A549 (cell line): ENCODE results near the gene DNAJC28. TPM values are rescaled to one million over a fixed set of nuclear protein-coding genes. Genes with fewer than 3 reads are reported as not detected.

Experiments
- ATAC-seq, 2 experiments: fragments of 200-7000 bp in 1 of 2; fragments of >200 bp in 1 of 2; cut with Nextera tagmentation in 1 of 2; cut with Tn5 transposase in 1 of 2; 3 replicates each; pipeline versions ENCODE4 v1.8.0 to v1.9.1; 2018 to 2020; ENCODE audit warnings: mild to moderate bottlenecking in 1 of 2, moderate library complexity in 1 of 2
- CTCF ChIA-PET: fragments of 300-600 bp; sonication (Branson Sonifier 250); formaldehyde crosslinking; extraction: SDS; loops from one replicate; lab custom pipeline; 2021; ENCODE audit warnings: antibody characterized with exemption, inconsistent platforms; lab: Yijun Ruan, JAX
- POLR2A ChIA-PET: fragments of 350-600 bp; formaldehyde crosslinking; extraction: SDS; loops from one replicate; lab custom pipeline; 2021; ENCODE audit warnings: antibody characterized with exemption, inconsistent platforms; lab: Yijun Ruan, JAX
- DNase-seq, 2 experiments: peaks; one replicate each; pipeline versions ENCODE4 v3.0.0 to v3.0.0-alpha.2; 2011 to 2016; ENCODE audit warnings: low read depth in 1 of 2, low spot score in 1 of 2
- FAIRE-seq: peaks from 2 replicates; lab custom pipeline; 2011; peaks lifted over from hg19 to GRCh38; lab: Jason Lieb, UNC
- H3K27ac ChIP-seq, 2 experiments: fragments of >200 bp; sonication (Bioruptor Twin); formaldehyde crosslinking; 3 replicates each; pipeline ENCODE4 v1.5.1; 2016 to 2017
- H3K4me1 ChIP-seq: fragments of >200 bp; sonication (Bioruptor Twin); formaldehyde crosslinking; 3 replicates; pipeline ENCODE4 v1.6.1; 2016
- H3K4me2 ChIP-seq: fragments of >200 bp; sonication (Bioruptor Twin); formaldehyde crosslinking; 3 replicates; pipeline ENCODE4 v1.6.1; 2016
- H3K4me3 ChIP-seq: fragments of >200 bp; sonication (Bioruptor Twin); formaldehyde crosslinking; 3 replicates; pipeline ENCODE4 v1.5.1; 2016
- H3K9me3 ChIP-seq: fragments of >200 bp; sonication (Bioruptor Twin); formaldehyde crosslinking; 3 replicates; pipeline ENCODE4 v1.6.1; 2016
- ATOH8 ChIP-seq: fragments of 250-450 bp; sonication (Bioruptor Pico); IDR thresholded peaks from 2 replicates; pipeline ENCODE4 v1.5.0; 2020; ENCODE audit warnings: low read depth, mild to moderate bottlenecking, moderate library complexity
- BHLHE40 ChIP-seq: IDR thresholded peaks from 2 replicates; pipeline ENCODE4 v1.6.1; 2012; ENCODE audit warnings: low read depth, low read length, inconsistent platforms
- CBX8 ChIP-seq: fragments of 200-600 bp; sonication (generic); IDR thresholded peaks from 2 replicates; pipeline ENCODE4 v1.6.1; 2016
- CEBPB ChIP-seq, 2 experiments: fragments of >200 bp in 1 of 2; sonication (Bioruptor Twin) in 1 of 2; formaldehyde crosslinking in 1 of 2; IDR thresholded peaks; 2 replicates each; pipeline ENCODE4 v1.6.1; 2012 to 2016
- EHF ChIP-seq: fragments of 250-450 bp; sonication (Bioruptor Pico); IDR thresholded peaks from 2 replicates; pipeline ENCODE4 v1.5.0; 2020; ENCODE audit warnings: mild to moderate bottlenecking
- ELK1 ChIP-seq: fragments of 150-350 bp; IDR thresholded peaks from 2 replicates; pipeline ENCODE4 v1.6.1; 2014; ENCODE audit warnings: low read depth, mild to moderate bottlenecking, low read length
- EP300 ChIP-seq, 2 experiments: fragments of >200 bp; sonication (Bioruptor Twin); formaldehyde crosslinking; IDR thresholded peaks; 2 replicates in 1 of 2; 3 replicates in 1 of 2; pipeline ENCODE4 v1.6.1; 2016 to 2017
- ESRRA ChIP-seq: fragments of 150-350 bp; IDR thresholded peaks from 2 replicates; pipeline ENCODE4 v1.6.1; 2014; ENCODE audit warnings: mild to moderate bottlenecking, low read length, borderline replicate concordance
- FOSB ChIP-seq: fragments of 250-450 bp; sonication (Bioruptor Pico); IDR thresholded peaks from 2 replicates; pipeline ENCODE4 v1.5.0; 2020; ENCODE audit warnings: mild to moderate bottlenecking, moderate library complexity
- HDAC2 ChIP-seq: fragments of 200-600 bp; sonication (generic); IDR thresholded peaks from 2 replicates; pipeline ENCODE4 v1.6.1; 2016
- HES2 ChIP-seq: fragments of >200 bp; sonication (Bioruptor Twin); formaldehyde crosslinking; IDR thresholded peaks from 2 replicates; pipeline ENCODE4 v1.6.1; 2016
- HEYL ChIP-seq: fragments of 250-450 bp; sonication (Bioruptor Pico); IDR thresholded peaks from 2 replicates; pipeline ENCODE4 v1.8.0; 2021; ENCODE audit warnings: mild to moderate bottlenecking, moderate library complexity
- HMGXB4 ChIP-seq: fragments of 250-450 bp; sonication (Bioruptor Pico); IDR thresholded peaks from 2 replicates; pipeline ENCODE4 v1.5.0; 2021; ENCODE audit warnings: mild to moderate bottlenecking, moderate library complexity, borderline replicate concordance
- JUN ChIP-seq, 2 experiments: fragments of >200 bp; sonication (Bioruptor Twin); formaldehyde crosslinking; IDR thresholded peaks; 2 replicates in 1 of 2; 3 replicates in 1 of 2; pipeline ENCODE4 v1.6.1; 2016 to 2017
- KDM1A ChIP-seq: fragments of 200-600 bp; sonication (generic); IDR thresholded peaks from 2 replicates; pipeline ENCODE4 v1.6.1; 2016; ENCODE audit warnings: low read depth, mild to moderate bottlenecking
- MAZ ChIP-seq: fragments of 150-350 bp; IDR thresholded peaks from 2 replicates; pipeline ENCODE4 v1.6.1; 2014; ENCODE audit warnings: antibody characterized with exemption, low read depth, low read length, borderline replicate concordance
- NPAS2 ChIP-seq: fragments of 250-450 bp; sonication (Bioruptor Pico); IDR thresholded peaks from 2 replicates; pipeline ENCODE4 v1.8.0; 2022; ENCODE audit warnings: mild to moderate bottlenecking, moderate library complexity, borderline replicate concordance
- PHF8 ChIP-seq: fragments of 200-600 bp; sonication (generic); IDR thresholded peaks from 2 replicates; pipeline ENCODE4 v1.6.1; 2016; ENCODE audit warnings: low read depth, mild to moderate bottlenecking, antibody characterized with exemption, moderate library complexity, borderline replicate concordance
- POLR2A ChIP-seq: IDR thresholded peaks from 2 replicates; pipeline ENCODE4 v1.6.1; 2012; ENCODE audit warnings: mild to moderate bottlenecking, low read length
- RARB ChIP-seq: fragments of 250-450 bp; sonication (Bioruptor Pico); IDR thresholded peaks from 2 replicates; pipeline ENCODE4 v1.8.0; 2021; ENCODE audit warnings: mild to moderate bottlenecking, moderate library complexity
- RFX5 ChIP-seq: fragments of 450-650 bp; IDR thresholded peaks from 2 replicates; pipeline ENCODE4 v1.7.1; 2014; ENCODE audit warnings: antibody characterized with exemption, mild to moderate bottlenecking, moderate library complexity
- SMC3 ChIP-seq: fragments of >200 bp; sonication (Bioruptor Twin); formaldehyde crosslinking; IDR thresholded peaks from 3 replicates; pipeline ENCODE4 v1.6.1; 2018; ENCODE audit warnings: inconsistent platforms
- SREBF2 ChIP-seq: fragments of 450-650 bp; IDR thresholded peaks from 2 replicates; pipeline ENCODE4 v1.6.1; 2014; ENCODE audit warnings: mild to moderate bottlenecking, moderate library complexity
- TFCP2L1 ChIP-seq: fragments of 250-450 bp; sonication (Bioruptor Pico); IDR thresholded peaks from 2 replicates; pipeline ENCODE4 v1.5.0; 2021; ENCODE audit warnings: mild to moderate bottlenecking
- TP53 ChIP-seq: fragments of 250-450 bp; sonication (Bioruptor Pico); IDR thresholded peaks from 2 replicates; pipeline ENCODE4 v1.5.0; 2021; ENCODE audit warnings: mild to moderate bottlenecking, moderate library complexity
- ZC3H11A ChIP-seq: fragments of 450-650 bp; IDR thresholded peaks from 2 replicates; pipeline ENCODE4 v1.6.1; 2014; ENCODE audit warnings: antibody characterized with exemption, mild to moderate bottlenecking
- ZFP36 ChIP-seq: fragments of 450-650 bp; IDR thresholded peaks from 2 replicates; pipeline ENCODE4 v1.6.1; 2014; ENCODE audit warnings: borderline replicate concordance; ENCODE audit not compliant: partially characterized antibody
- WGBS: methylation state at CpG from one replicate; pipeline ENCODE4 v1.1.6; 2017; ENCODE audit errors: missing lambda C conversion rate; 5-methylcytosine and 5-hydroxymethylcytosine counted together
- polyA plus RNA-seq, 4 experiments: library from polyadenylated mRNA; depleted of rRNA in 3 of 4; stranded (reverse); fragments of >200 nt; fragmentation: RNase III in 1 of 4; extraction: RNeasy Plus Mini Kit Qiagen cat#74134 plus additional on column Dnase treatment in 1 of 4; gene quantifications; 2 replicates in 3 of 4; 3 replicates in 1 of 4; pipeline ENCODE4 v1.2.3, GENCODE V29; 2011 to 2017

Gene DNAJC28
- polyA plus RNA-seq, 2 of the 4 experiments (the other 2 are of a cell fraction) = 1.0 to 1.1 TPM

- ATAC-seq = no peak
- WGBS = 89% methylated on average over 4 of the region's 4 CpGs
- FAIRE-seq = no peak
- no peak for DNase-seq
- no peaks in the 10 kb centered on the region for H3K4me1 ChIP-seq
- TF ChIP-seq CEBPB (IDR thresholded peaks at IDR 0.05) (0 out of 4 replicates have a peak, but pooled peaks of 1 of the 2 experiments have one; percentile 20), TFCP2L1 (CRISPR knock-in tag) (no peak), SMC3 (no peak)
- no peaks in the 10 kb centered on the region for H3K9me3 ChIP-seq
- ChIA-PET CTCF (no interaction called here), POLR2A (no interaction called here)
- no peak overlapping the region for H3K4me2 ChIP-seq
- no peak overlapping the region for H3K4me3 ChIP-seq
- no peak overlapping the region for H3K27ac ChIP-seq
Measured at GRCh38 chr21:33518899-33519298, 27.4 kb upstream of the DNAJC28 start.

- no peaks in the 10 kb centered on the region for H3K9me3 ChIP-seq
- CTCF ChIA-PET = interaction anchor here (0.9 to 1.4 kb wide), 3 partner anchors 19 to 110 kb away, joined by 3 read pairs; no protein-coding TSS in a partner anchor
- no peaks in the 10 kb centered on the region for H3K4me1 ChIP-seq
- FAIRE-seq = no peak
- H3K4me3 ChIP-seq = no peak overlapping the region
- no peak for DNase-seq
- H3K4me2 ChIP-seq = no peak overlapping the region
- 93% methylated on average over 2 of the region's 2 CpGs for WGBS
- POLR2A ChIA-PET = no interaction called here
- no peak for ATAC-seq
- H3K27ac ChIP-seq = no peak overlapping the region
- TF ChIP-seq TP53 (CRISPR knock-in tag) = no peak
- TF ChIP-seq EP300 (IDR thresholded peaks at IDR 0.05) = no peak
- no peak for TF ChIP-seq EHF (CRISPR knock-in tag)
- TF ChIP-seq KDM1A = no peak
- no peak for TF ChIP-seq ATOH8 (CRISPR knock-in tag)
- no peak for TF ChIP-seq BHLHE40
- no peak for TF ChIP-seq POLR2A
- TF ChIP-seq CBX8 = no peak
- TF ChIP-seq ZFP36 = no peak
- no peak for TF ChIP-seq HEYL (CRISPR knock-in tag)
- TF ChIP-seq ZC3H11A = no peak
- TF ChIP-seq ELK1 = no peak
- TF ChIP-seq SREBF2 = no peak
Measured at GRCh38 chr21:33514229-33514628, 22.7 kb upstream of the DNAJC28 start.

- Histone ChIP-seq H3K4me3 (no peak overlapping the region), H3K27ac (no peak overlapping the region), H3K4me1 (no peaks in the 10 kb centered on the region), H3K9me3 (no peaks in the 10 kb centered on the region), H3K4me2 (no peak overlapping the region)
- 96% methylated on average over 3 of the region's 3 CpGs for WGBS
- DNase-seq (no peak), FAIRE-seq (no peak), ATAC-seq (no peak)
- POLR2A ChIA-PET = no interaction called here
- CTCF ChIA-PET = no interaction called here
- TF ChIP-seq RARB (no peak), HMGXB4 (CRISPR knock-in tag) (no peak), MAZ (no peak), POLR2A (no peak), RFX5 (no peak), PHF8 (no peak), FOSB (no peak), KDM1A (no peak), HES2 (no peak), TP53 (CRISPR knock-in tag) (no peak), HEYL (CRISPR knock-in tag) (no peak), BHLHE40 (no peak), ELK1 (no peak), HDAC2 (no peak), ESRRA (no peak), NPAS2 (CRISPR knock-in tag) (no peak), TFCP2L1 (CRISPR knock-in tag) (no peak), JUN (IDR thresholded peaks at IDR 0.05) (no peak), SREBF2 (no peak)
Measured at GRCh38 chr21:33512481-33512880, 21.0 kb upstream of the DNAJC28 start.
